HG03460 (cell line): ENCODE measurements around the gene RIMBP3C.
"Not testable (repeated sequence)": the region's sequence is repeated elsewhere in the genome, so short reads cannot be mapped to it uniquely, and the experiment has no call there.

Experiments
- ATAC-seq: cut with Tn5 transposase; IDR thresholded peaks from one replicate; pipeline ENCODE4 v1.9.1; 2021; ENCODE audit not compliant: unreplicated experiment

Gene RIMBP3C

GRCh38 chr22:21573293-21573734 lies 22.1 kb upstream of the RIMBP3C start:
- no peak for ATAC-seq

GRCh38 chr22:21571679-21572078 lies 20.4 kb upstream of the RIMBP3C start:
- ATAC-seq: no peak

GRCh38 chr22:21570398-21570797 lies 19.1 kb upstream of the RIMBP3C start:
- no peak for ATAC-seq

GRCh38 chr22:21569459-21570170 lies 18.4 kb upstream of the RIMBP3C start:
- no peak for ATAC-seq

GRCh38 chr22:21569076-21569427 lies 17.8 kb upstream of the RIMBP3C start:
- not testable (repeated sequence) for ATAC-seq

- ATAC-seq: no peak
These were observed 17.2 kb upstream of the RIMBP3C start for GRCh38 chr22:21568347-21569075.

GRCh38 chr22:21567456-21568346 lies 16.4 kb upstream of the RIMBP3C start, which contains the start of gene UBE2L3:
TSS of gene UBE2L3 (plus strand) at chr22:21567714. CDS start at chr22:21567745, 31 bp downstream.
- no peak for ATAC-seq

- no peak for ATAC-seq
These were observed 13.2 kb upstream of the RIMBP3C start for GRCh38 chr22:21564411-21564810.

GRCh38 chr22:21563912-21564311 lies 12.7 kb upstream of the RIMBP3C start:
- no peak for ATAC-seq

GRCh38 chr22:21560657-21561056 lies 9.4 kb upstream of the RIMBP3C start:
- not testable (repeated sequence) for ATAC-seq

GRCh38 chr22:21559345-21560125 lies 8.3 kb upstream of the RIMBP3C start:
- ATAC-seq: not testable (repeated sequence)

GRCh38 chr22:21550678-21551047 lies 598 bp downstream of the RIMBP3C start:
- ATAC-seq: peak; percentile 27

- peak; percentile 69 for ATAC-seq
These were observed 1.1 kb downstream of the RIMBP3C start for GRCh38 chr22:21550008-21550677.

- ATAC-seq: not testable (repeated sequence)
These were observed 1.7 kb downstream of the RIMBP3C start for GRCh38 chr22:21549558-21549957.

GRCh38 chr22:21544432-21545322 lies 6.6 kb downstream of the RIMBP3C start:
- not testable (repeated sequence) for ATAC-seq

GRCh38 chr22:21539862-21540261 lies 11.4 kb downstream of the RIMBP3C start:
- ATAC-seq: not testable (repeated sequence)

- not testable (repeated sequence) for ATAC-seq
These were observed 18.2 kb downstream of the RIMBP3C start for GRCh38 chr22:21532863-21533648.

GRCh38 chr22:21531525-21531924 lies 19.7 kb downstream of the RIMBP3C start:
- ATAC-seq: not testable (repeated sequence)
